SU-DHL-6 (cell line): ENCODE data around the gene MARK3.

Experiments used
- CTCF ChIP-seq: fragments of 200-600 bp; sonication (generic); IDR thresholded peaks from one replicate; pipeline ENCODE4 v1.5.1; 2017; ENCODE audit warnings: antibody characterized with exemption, mild to moderate bottlenecking, low read length, moderate library complexity; ENCODE audit not compliant: insufficient read depth, poor library complexity, severe bottlenecking
- EZH2phosphoT487 ChIP-seq: fragments of 200-600 bp; sonication (generic), shearing (Covaris generic); conservative IDR thresholded peaks from 2 replicates; pipeline ENCODE4 v1.6.1; 2018; ENCODE audit warnings: mild to moderate bottlenecking, antibody characterized with exemption, low read length, moderate library complexity, mixed read lengths

GRCh38 chr14:103538291-103539055 lies 153.3 kb downstream of the MARK3 start:
- TF ChIP-seq CTCF (no peak), EZH2phosphoT487 (no peak)
